ENCODE results near the gene TPSB2.

DNA sequence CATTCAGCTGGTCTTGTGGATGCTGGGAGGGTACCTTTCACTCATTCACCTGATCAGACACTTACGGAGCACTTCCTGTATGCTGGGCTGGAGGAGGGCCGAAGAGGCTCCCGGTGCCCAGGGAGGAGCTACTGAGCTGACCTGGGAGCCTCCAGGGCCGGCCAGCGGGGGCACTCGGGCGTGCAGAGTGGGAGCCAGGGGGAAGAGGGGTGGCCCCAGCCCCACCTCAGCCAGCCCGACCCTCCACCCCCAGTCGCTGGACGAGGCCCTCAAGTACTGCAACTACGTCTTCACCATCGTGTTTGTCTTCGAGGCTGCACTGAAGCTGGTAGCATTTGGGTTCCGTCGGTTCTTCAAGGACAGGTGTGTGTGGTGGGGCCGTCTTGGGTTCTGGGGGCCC is 15.3 kb downstream of the TPSB2 start:
- no peak for TF ChIP-seq CREB1 (IDR thresholded peaks at IDR 0.05; ENCODE audit: low read depth)
- TF ChIP-seq, protein P1, sequence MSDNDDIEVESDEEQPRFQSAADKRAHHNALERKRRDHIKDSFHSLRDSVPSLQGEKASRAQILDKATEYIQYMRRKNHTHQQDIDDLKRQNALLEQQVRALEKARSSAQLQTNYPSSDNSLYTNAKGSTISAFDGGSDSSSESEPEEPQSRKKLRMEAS (IDR thresholded peaks at IDR 0.05), result no peak
- TF ChIP-seq EP300 (IDR thresholded peaks at IDR 0.05; ENCODE audit: borderline replicate concordance), result no peak
- TF ChIP-seq NFIC (IDR thresholded peaks at IDR 0.05), result no peak
- TF ChIP-seq YY1 (IDR thresholded peaks at IDR 0.05; ENCODE audit: low read depth), result no peak
- no peak for TF ChIP-seq ZBTB7A (IDR thresholded peaks at IDR 0.05; ENCODE audit: low read depth)
- no peak for TF ChIP-seq TAF1 (IDR thresholded peaks at IDR 0.05; ENCODE audit: low read depth)
- no peak for TF ChIP-seq EGR1 (IDR thresholded peaks at IDR 0.05)
- TF ChIP-seq, protein P2, sequence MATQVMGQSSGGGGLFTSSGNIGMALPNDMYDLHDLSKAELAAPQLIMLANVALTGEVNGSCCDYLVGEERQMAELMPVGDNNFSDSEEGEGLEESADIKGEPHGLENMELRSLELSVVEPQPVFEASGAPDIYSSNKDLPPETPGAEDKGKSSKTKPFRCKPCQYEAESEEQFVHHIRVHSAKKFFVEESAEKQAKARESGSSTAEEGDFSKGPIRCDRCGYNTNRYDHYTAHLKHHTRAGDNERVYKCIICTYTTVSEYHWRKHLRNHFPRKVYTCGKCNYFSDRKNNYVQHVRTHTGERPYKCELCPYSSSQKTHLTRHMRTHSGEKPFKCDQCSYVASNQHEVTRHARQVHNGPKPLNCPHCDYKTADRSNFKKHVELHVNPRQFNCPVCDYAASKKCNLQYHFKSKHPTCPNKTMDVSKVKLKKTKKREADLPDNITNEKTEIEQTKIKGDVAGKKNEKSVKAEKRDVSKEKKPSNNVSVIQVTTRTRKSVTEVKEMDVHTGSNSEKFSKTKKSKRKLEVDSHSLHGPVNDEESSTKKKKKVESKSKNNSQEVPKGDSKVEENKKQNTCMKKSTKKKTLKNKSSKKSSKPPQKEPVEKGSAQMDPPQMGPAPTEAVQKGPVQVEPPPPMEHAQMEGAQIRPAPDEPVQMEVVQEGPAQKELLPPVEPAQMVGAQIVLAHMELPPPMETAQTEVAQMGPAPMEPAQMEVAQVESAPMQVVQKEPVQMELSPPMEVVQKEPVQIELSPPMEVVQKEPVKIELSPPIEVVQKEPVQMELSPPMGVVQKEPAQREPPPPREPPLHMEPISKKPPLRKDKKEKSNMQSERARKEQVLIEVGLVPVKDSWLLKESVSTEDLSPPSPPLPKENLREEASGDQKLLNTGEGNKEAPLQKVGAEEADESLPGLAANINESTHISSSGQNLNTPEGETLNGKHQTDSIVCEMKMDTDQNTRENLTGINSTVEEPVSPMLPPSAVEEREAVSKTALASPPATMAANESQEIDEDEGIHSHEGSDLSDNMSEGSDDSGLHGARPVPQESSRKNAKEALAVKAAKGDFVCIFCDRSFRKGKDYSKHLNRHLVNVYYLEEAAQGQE (IDR thresholded peaks at IDR 0.05; ENCODE audit: low read depth), result no peak
- TF ChIP-seq, protein P3, sequence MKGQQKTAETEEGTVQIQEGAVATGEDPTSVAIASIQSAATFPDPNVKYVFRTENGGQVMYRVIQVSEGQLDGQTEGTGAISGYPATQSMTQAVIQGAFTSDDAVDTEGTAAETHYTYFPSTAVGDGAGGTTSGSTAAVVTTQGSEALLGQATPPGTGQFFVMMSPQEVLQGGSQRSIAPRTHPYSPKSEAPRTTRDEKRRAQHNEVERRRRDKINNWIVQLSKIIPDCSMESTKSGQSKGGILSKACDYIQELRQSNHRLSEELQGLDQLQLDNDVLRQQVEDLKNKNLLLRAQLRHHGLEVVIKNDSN (IDR thresholded peaks at IDR 0.05), result no peak
- no peak for TF ChIP-seq RAD21 (IDR thresholded peaks at IDR 0.05; ENCODE audit: low read depth)

Measured in Ishikawa (cell line).